Calu3 (cell line): ENCODE data around the gene UBE2D4. TPM values are rescaled to one million over a fixed set of nuclear protein-coding genes. Genes with fewer than 3 reads are reported as not detected.

ENCODE experiments used
- BruUV-seq: library from RNA; stranded (reverse); fragments of 400-500 nt; replicated peaks from 2 replicates; lab custom pipeline; 2021; lab: Mats Ljungman, UMichigan
- CTCF ChIA-PET: fragments of 300-600 bp; sonication (Branson Sonifier 250); formaldehyde crosslinking; loops from one replicate; lab custom pipeline; 2022; ENCODE audit warnings: antibody characterized with exemption; lab: Charles Lee
- DNase-seq: peaks from one replicate; pipeline ENCODE4 v3.0.0; 2022
- H3K27ac Mint-ChIP-seq: one replicate; pipeline ENCODE4 v1.8.0; 2022; ENCODE audit warnings: mixed read lengths; ENCODE audit not compliant: unreplicated experiment
- H3K27me3 Mint-ChIP-seq: one replicate; pipeline ENCODE4 v1.8.0; 2022; ENCODE audit warnings: mixed read lengths; ENCODE audit not compliant: unreplicated experiment
- H3K36me3 Mint-ChIP-seq: one replicate; pipeline ENCODE4 v1.8.0; 2022; ENCODE audit warnings: mild to moderate bottlenecking, moderate library complexity, mixed read lengths; ENCODE audit not compliant: insufficient read depth, unreplicated experiment
- H3K4me1 Mint-ChIP-seq: one replicate; pipeline ENCODE4 v1.8.0; 2022; ENCODE audit warnings: mild to moderate bottlenecking, low read depth, mixed read lengths; ENCODE audit not compliant: unreplicated experiment
- H3K4me3 Mint-ChIP-seq: one replicate; pipeline ENCODE4 v1.8.0; 2022; ENCODE audit warnings: mild to moderate bottlenecking, low read depth, moderate library complexity, mixed read lengths; ENCODE audit not compliant: unreplicated experiment
- H3K9me3 Mint-ChIP-seq: one replicate; pipeline ENCODE4 v1.8.0; 2022; ENCODE audit warnings: low read depth, mixed read lengths; ENCODE audit not compliant: unreplicated experiment
- CTCF ChIP-seq: fragments of 200-600 bp; IDR thresholded peaks from one replicate; pipeline ENCODE4 v1.8.0; 2022; ENCODE audit warnings: antibody characterized with exemption; ENCODE audit not compliant: unreplicated experiment
- intact Hi-C: fragments of 100-400 bp; cut with micrococcal nuclease; formaldehyde crosslinking; loops from one replicate; pipeline ENCODE4 v1.10.0; 2022; ENCODE audit not compliant: unreplicated experiment
- total RNA-seq: library from RNA; stranded (reverse); gene quantifications from 2 replicates; pipeline ENCODE4 v1.2.3, GENCODE V29; 2022

UBE2D4 gene
- total RNA-seq, 1 experiment from 2014 or later, result 22.7 TPM

GRCh38 chr7:43943417-43944187, 17.4 kb downstream of the UBE2D4 start:
- H3K27me3 Mint-ChIP-seq, result no peaks in the 10 kb centered on the region
- peak; percentile 19 for DNase-seq
- no TSS peak for BruUV-seq
- TF ChIP-seq CTCF, result no peak
- no peak overlapping the region for H3K4me3 Mint-ChIP-seq
- H3K36me3 Mint-ChIP-seq, result peaks cover 7% of the 10 kb centered on the region
- CTCF ChIA-PET, result interaction anchor here (0.5 to 1.2 kb wide), 3 partner anchors 39 to 361 kb away, joined by 3 to 9 read pairs (median 9); partner anchors contain the start of gene STK17A
- no peak overlapping the region for H3K27ac Mint-ChIP-seq
- intact Hi-C loops, result no loop called here
- peaks cover 14% of the 10 kb centered on the region for H3K4me1 Mint-ChIP-seq
- no peaks in the 10 kb centered on the region for H3K9me3 Mint-ChIP-seq

- BruUV-seq, result no TSS peak
- intact Hi-C loops, result no loop called here
- CTCF ChIA-PET, result no interaction called here
Measured at GRCh38 chr7:43944286-43944685, 18.1 kb downstream of the UBE2D4 start.

GRCh38 chr7:43952028-43952427, 25.8 kb downstream of the UBE2D4 start:
- CTCF ChIA-PET, result interaction anchor here (1.1 kb wide), 1 partner anchor 8 kb away, joined by 3 read pairs; no protein-coding TSS in a partner anchor
- no peaks in the 10 kb centered on the region for H3K27me3 Mint-ChIP-seq
- no TSS peak for BruUV-seq
- H3K27ac Mint-ChIP-seq, result no peak overlapping the region
- H3K36me3 Mint-ChIP-seq, result peaks cover 18% of the 10 kb centered on the region
- H3K9me3 Mint-ChIP-seq, result no peaks in the 10 kb centered on the region
- intact Hi-C loops, result no loop called here
- DNase-seq, result no peak
- TF ChIP-seq CTCF, result no peak
- H3K4me1 Mint-ChIP-seq, result no peaks in the 10 kb centered on the region
- H3K4me3 Mint-ChIP-seq, result no peak overlapping the region

More at GRCh38 chr7:43944286-43944685, 18.1 kb downstream of the UBE2D4 start:
- Mint-ChIP-seq H3K9me3 (no peaks in the 10 kb centered on the region), H3K27me3 (no peaks in the 10 kb centered on the region), H3K4me3 (no peak overlapping the region), H3K36me3 (peaks cover 7% of the 10 kb centered on the region), H3K4me1 (peaks cover 14% of the 10 kb centered on the region), H3K27ac (no peak overlapping the region)
- no peak for DNase-seq
- no peak for TF ChIP-seq CTCF

- Mint-ChIP-seq H3K27ac (no peak overlapping the region), H3K4me3 (no peak overlapping the region), H3K36me3 (peaks cover 14% of the 10 kb centered on the region), H3K9me3 (no peaks in the 10 kb centered on the region), H3K27me3 (no peaks in the 10 kb centered on the region), H3K4me1 (no peaks in the 10 kb centered on the region)
- TF ChIP-seq CTCF, result no peak
- no TSS peak for BruUV-seq
- no peak for DNase-seq
- CTCF ChIA-PET, result no interaction called here
- intact Hi-C loops, result no loop called here
Measured at GRCh38 chr7:43953071-43953470, 26.8 kb downstream of the UBE2D4 start.
